ENCODE measurements around the gene ZNF74. TPM values are rescaled to one million over a fixed set of nuclear protein-coding genes. Genes with fewer than 3 reads are reported as not detected.

The ZNF74 gene
- total RNA-seq, 1 experiment from 2014 or later: 8.1 TPM

DNA sequence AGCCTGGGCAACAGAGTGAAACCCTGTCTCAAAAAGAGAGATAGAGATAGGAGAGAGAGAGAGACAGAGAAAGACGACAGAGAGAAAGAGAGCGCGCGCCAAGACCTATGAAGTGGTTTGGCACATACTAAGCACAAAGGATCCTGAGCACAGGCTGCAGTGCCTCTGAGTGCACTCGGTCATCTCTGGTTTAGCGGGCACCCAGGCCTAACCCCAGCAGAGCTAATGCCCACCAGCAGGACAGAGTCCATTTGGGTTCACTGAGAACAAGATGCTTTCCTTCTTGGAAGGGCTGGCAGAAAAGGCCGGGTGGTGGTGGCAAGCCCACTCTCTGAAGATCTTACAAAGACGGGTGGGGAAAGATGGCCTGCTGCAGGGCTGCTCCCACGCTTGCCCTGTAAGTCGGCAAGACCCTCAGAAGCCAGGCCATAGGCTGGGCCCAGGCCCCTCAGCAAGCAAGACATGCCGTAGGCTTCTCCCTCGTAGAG, 40.4 kb downstream of the ZNF74 start:
- no peak overlapping the region for H3K27ac ChIP-seq
- BruUV-seq (replicated peaks): no TSS peak

GRCh38 chr22:20434773-20435172, 40.8 kb downstream of the ZNF74 start:
- no peak overlapping the region for H3K4me3 ChIP-seq
- no peaks in the 10 kb centered on the region for H4K20me1 ChIP-seq (ENCODE audit: insufficient read depth)
- intact Hi-C loops (cut with micrococcal nuclease; ENCODE audit: unreplicated experiment): no loop called here
- H3K4me1 ChIP-seq (replicated peaks; ENCODE audit: insufficient read depth): 0 out of 2 replicates have a peak, but pooled peaks cover 3% of the 10 kb centered on the region
- no peaks in the 10 kb centered on the region for H3K36me3 ChIP-seq (ENCODE audit: low read depth)
- DNase-seq: no peak
- ChIA-PET POLR2A (ENCODE audit: unreplicated experiment) (no interaction called here), CTCF (no interaction called here)
- no peaks in the 10 kb centered on the region; the same call in 1 of the 2 replicates for H3K27me3 ChIP-seq (ENCODE audit: insufficient read depth, low read depth)
- H3K9me2 ChIP-seq (ENCODE audit: insufficient read depth): no peaks in the 10 kb centered on the region
- no peak overlapping the region for H3K4me2 ChIP-seq
- BruUV-seq (replicated peaks): no TSS peak
- no peaks in the 10 kb centered on the region for H3K9me3 ChIP-seq (ENCODE audit: insufficient read depth, low read depth)
- no peak overlapping the region for H2AFZ ChIP-seq
- H3K27ac ChIP-seq: no peak overlapping the region
- no peaks in the 10 kb centered on the region for H3F3A ChIP-seq (ENCODE audit: insufficient read depth, low read depth)
- no peak for TF ChIP-seq EZH2 (IDR thresholded peaks at IDR 0.05; ENCODE audit: low read depth)
- TF ChIP-seq, protein P1, sequence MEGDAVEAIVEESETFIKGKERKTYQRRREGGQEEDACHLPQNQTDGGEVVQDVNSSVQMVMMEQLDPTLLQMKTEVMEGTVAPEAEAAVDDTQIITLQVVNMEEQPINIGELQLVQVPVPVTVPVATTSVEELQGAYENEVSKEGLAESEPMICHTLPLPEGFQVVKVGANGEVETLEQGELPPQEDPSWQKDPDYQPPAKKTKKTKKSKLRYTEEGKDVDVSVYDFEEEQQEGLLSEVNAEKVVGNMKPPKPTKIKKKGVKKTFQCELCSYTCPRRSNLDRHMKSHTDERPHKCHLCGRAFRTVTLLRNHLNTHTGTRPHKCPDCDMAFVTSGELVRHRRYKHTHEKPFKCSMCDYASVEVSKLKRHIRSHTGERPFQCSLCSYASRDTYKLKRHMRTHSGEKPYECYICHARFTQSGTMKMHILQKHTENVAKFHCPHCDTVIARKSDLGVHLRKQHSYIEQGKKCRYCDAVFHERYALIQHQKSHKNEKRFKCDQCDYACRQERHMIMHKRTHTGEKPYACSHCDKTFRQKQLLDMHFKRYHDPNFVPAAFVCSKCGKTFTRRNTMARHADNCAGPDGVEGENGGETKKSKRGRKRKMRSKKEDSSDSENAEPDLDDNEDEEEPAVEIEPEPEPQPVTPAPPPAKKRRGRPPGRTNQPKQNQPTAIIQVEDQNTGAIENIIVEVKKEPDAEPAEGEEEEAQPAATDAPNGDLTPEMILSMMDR (conservative IDR thresholded peaks at IDR 0.05): no peak
- no peaks in the 10 kb centered on the region for H3K79me2 ChIP-seq (ENCODE audit: low read depth)

More for the DNA sequence above, 40.4 kb downstream of the ZNF74 start:
- ChIA-PET CTCF (no interaction called here), POLR2A (ENCODE audit: unreplicated experiment) (no interaction called here)
- Histone ChIP-seq H3K4me2 (no peak overlapping the region), H4K20me1 (ENCODE audit: insufficient read depth) (no peaks in the 10 kb centered on the region), H3K4me1 (replicated peaks; ENCODE audit: insufficient read depth) (0 out of 2 replicates have a peak, but pooled peaks cover 3% of the 10 kb centered on the region), H3K9me3 (ENCODE audit: insufficient read depth, low read depth) (no peaks in the 10 kb centered on the region), H3K9me2 (ENCODE audit: insufficient read depth) (no peaks in the 10 kb centered on the region), H3K27me3 (ENCODE audit: insufficient read depth, low read depth) (no peaks in the 10 kb centered on the region; the same call in 1 of the 2 replicates), H2AFZ (no peak overlapping the region), H3K79me2 (ENCODE audit: low read depth) (no peaks in the 10 kb centered on the region), H3K36me3 (ENCODE audit: low read depth) (no peaks in the 10 kb centered on the region), H3K4me3 (no peak overlapping the region), H3F3A (ENCODE audit: insufficient read depth, low read depth) (no peaks in the 10 kb centered on the region)
- TF ChIP-seq EZH2 (IDR thresholded peaks at IDR 0.05; ENCODE audit: low read depth): no peak
- DNase-seq: no peak
- intact Hi-C loops (cut with micrococcal nuclease; ENCODE audit: unreplicated experiment): no loop called here

DNA sequence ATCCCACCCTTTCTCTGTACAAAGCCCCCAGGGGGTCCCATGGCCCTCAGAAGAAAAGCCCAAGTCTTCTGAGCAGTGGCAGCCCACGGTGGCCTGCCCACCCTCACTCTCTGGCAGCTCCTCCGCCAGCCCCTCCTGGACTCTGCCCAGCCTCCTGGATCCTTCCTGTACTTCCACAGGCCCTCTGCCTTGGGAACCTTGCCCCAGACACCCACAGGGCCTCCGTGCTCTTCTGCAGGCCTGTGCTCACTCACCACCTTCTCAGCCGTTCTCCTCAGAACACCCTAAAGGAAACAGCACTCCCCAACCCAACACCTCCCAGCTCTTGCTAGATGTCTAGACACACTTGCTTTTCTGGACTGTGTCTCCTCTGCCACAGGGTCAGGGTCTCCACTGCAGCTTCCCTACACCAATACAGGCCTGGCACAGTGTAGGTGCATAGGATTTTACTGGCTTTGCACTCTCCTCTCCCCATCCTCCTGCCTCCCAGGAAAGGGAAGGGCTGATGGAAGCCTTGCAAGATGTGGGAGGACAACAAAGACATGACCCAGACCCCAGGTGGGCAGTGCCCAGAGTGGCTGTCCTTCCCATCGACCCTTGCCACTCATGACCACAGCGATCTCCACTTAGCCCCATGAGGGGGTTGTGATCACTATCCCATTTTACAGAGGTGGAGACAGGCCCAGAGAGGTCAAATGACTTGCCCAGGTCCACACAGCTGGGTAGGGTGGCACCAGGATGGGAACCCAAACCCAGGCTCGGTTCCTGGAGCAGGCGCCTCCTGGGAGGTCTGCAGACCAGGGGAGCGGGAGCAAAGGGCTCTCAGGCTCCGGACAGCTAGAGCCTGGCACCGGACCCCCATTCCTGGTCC, 41.7 kb downstream of the ZNF74 start:
- Histone ChIP-seq H4K20me1 (ENCODE audit: insufficient read depth) (no peaks in the 10 kb centered on the region), H3F3A (ENCODE audit: insufficient read depth, low read depth) (no peaks in the 10 kb centered on the region), H2AFZ (no peak overlapping the region), H3K36me3 (ENCODE audit: low read depth) (no peaks in the 10 kb centered on the region), H3K27ac (no peak overlapping the region), H3K79me2 (ENCODE audit: low read depth) (no peaks in the 10 kb centered on the region), H3K27me3 (ENCODE audit: insufficient read depth, low read depth) (no peaks in the 10 kb centered on the region; the same call in 1 of the 2 replicates), H3K4me1 (replicated peaks; ENCODE audit: insufficient read depth) (no peaks in the 10 kb centered on the region), H3K4me2 (no peak overlapping the region), H3K4me3 (no peak overlapping the region), H3K9me2 (ENCODE audit: insufficient read depth) (no peaks in the 10 kb centered on the region), H3K9me3 (ENCODE audit: insufficient read depth, low read depth) (no peaks in the 10 kb centered on the region)
- CTCF ChIA-PET: no interaction called here
- DNase-seq: no peak
- POLR2A ChIA-PET (ENCODE audit: unreplicated experiment): no interaction called here
- no TSS peak for BruUV-seq (replicated peaks)
- intact Hi-C loops (cut with micrococcal nuclease; ENCODE audit: unreplicated experiment): no loop called here
- TF ChIP-seq EZH2 (IDR thresholded peaks at IDR 0.05; ENCODE audit: low read depth): no peak
- TF ChIP-seq, protein P1 (conservative IDR thresholded peaks at IDR 0.05): no peak

Data from PC-9 (cell line).